GM23338 (cell line): ENCODE measurements around the gene MEIOC. TPM values are rescaled to one million over a fixed set of nuclear protein-coding genes. Genes with fewer than 3 reads are reported as not detected.

ENCODE experiments used
- ATAC-seq: fragments of 200-7000 bp; cut with Tn5 transposase; 3 replicates; pipeline ENCODE4 v1.9.1; 2020
- DNase-seq: peaks from one replicate; pipeline ENCODE4 v3.0.0-alpha.2; 2015; ENCODE audit warnings: low spot score
- H2AFZ ChIP-seq: fragments of 200-600 bp; sonication (generic); 2 replicates; pipeline ENCODE4 v1.8.0; 2016; ENCODE audit warnings: antibody characterized with exemption, mild to moderate bottlenecking, moderate library complexity
- H3F3A ChIP-seq: fragments of 200-600 bp; sonication (generic); replicated peaks from 2 replicates; pipeline ENCODE4 v1.8.0; 2017; ENCODE audit warnings: antibody characterized with exemption, mixed run types, low read depth
- H3K27ac ChIP-seq: fragments of 200-600 bp; sonication (generic); 2 replicates; pipeline ENCODE4 v1.6.1; 2016; ENCODE audit warnings: low read depth
- H3K27me3 ChIP-seq: fragments of 200-600 bp; sonication (generic); 2 replicates; pipeline ENCODE4 v1.8.0; 2016; ENCODE audit warnings: mild to moderate bottlenecking, mixed run types, moderate library complexity; ENCODE audit not compliant: insufficient read depth
- H3K36me3 ChIP-seq: fragments of 200-600 bp; sonication (generic); 2 replicates; pipeline ENCODE4 v1.8.0; 2016; ENCODE audit warnings: mild to moderate bottlenecking; ENCODE audit not compliant: insufficient read depth
- H3K4me1 ChIP-seq: fragments of 200-600 bp; sonication (generic); 2 replicates; pipeline ENCODE4 v1.8.0; 2016; ENCODE audit warnings: mild to moderate bottlenecking, moderate library complexity; ENCODE audit not compliant: insufficient read depth
- H3K4me2 ChIP-seq: fragments of 200-600 bp; sonication (generic); 2 replicates; pipeline ENCODE4 v1.7.1; 2017; ENCODE audit warnings: mixed run types
- H3K4me3 ChIP-seq: fragments of 200-600 bp; sonication (generic); 2 replicates; pipeline ENCODE4 v1.6.1; 2016; ENCODE audit warnings: mixed run types
- H3K79me2 ChIP-seq: fragments of 200-600 bp; sonication (generic); replicated peaks from 2 replicates; pipeline ENCODE4 v1.8.0; 2017; ENCODE audit warnings: mild to moderate bottlenecking; ENCODE audit not compliant: insufficient read depth
- H3K9me2 ChIP-seq: fragments of 200-600 bp; sonication (generic); 2 replicates; pipeline ENCODE4 v1.8.0; 2017; ENCODE audit not compliant: insufficient read depth
- H4K20me1 ChIP-seq: fragments of 200-600 bp; sonication (generic); replicated peaks from 2 replicates; pipeline ENCODE4 v1.8.0; 2017; ENCODE audit warnings: mild to moderate bottlenecking; ENCODE audit not compliant: insufficient read depth
- H3K27ac Mint-ChIP-seq: 2 replicates; pipeline ENCODE4 v1.8.0; 2020; ENCODE audit warnings: inconsistent platforms, mild to moderate bottlenecking, moderate library complexity, mixed read lengths
- H3K27me3 Mint-ChIP-seq: 3 replicates; pipeline ENCODE4 v1.8.0; 2022; ENCODE audit warnings: low read depth, mild to moderate bottlenecking, moderate library complexity, mixed read lengths, inconsistent platforms; ENCODE audit not compliant: insufficient read depth, poor library complexity
- H3K36me3 Mint-ChIP-seq: 3 replicates; pipeline ENCODE4 v1.8.0; 2021; ENCODE audit warnings: low read depth, mild to moderate bottlenecking, inconsistent platforms, moderate library complexity, mixed read lengths
- H3K4me1 Mint-ChIP-seq: 3 replicates; pipeline ENCODE4 v1.8.0; 2020; ENCODE audit warnings: mild to moderate bottlenecking, inconsistent platforms, mixed read lengths
- H3K4me3 Mint-ChIP-seq: 3 replicates; pipeline ENCODE4 v1.8.0; 2021; ENCODE audit warnings: moderate library complexity, mild to moderate bottlenecking, inconsistent platforms, mixed read lengths
- H3K9me3 Mint-ChIP-seq: 3 replicates; pipeline ENCODE4 v1.8.0; 2020; ENCODE audit warnings: moderate library complexity, mild to moderate bottlenecking, inconsistent platforms, mixed read lengths
- CREB1 ChIP-seq: fragments of 250-450 bp; sonication (Bioruptor Pico); IDR thresholded peaks from 2 replicates; pipeline ENCODE4 v1.5.0; 2020; ENCODE audit warnings: low read depth, mild to moderate bottlenecking, moderate library complexity
- EZH2 ChIP-seq: fragments of 200-600 bp; sonication (generic); IDR thresholded peaks from one replicate; pipeline ENCODE4 v1.8.0; 2017; ENCODE audit warnings: antibody characterized with exemption, mild to moderate bottlenecking, low read depth; ENCODE audit not compliant: unreplicated experiment
- EZH2phosphoT487 ChIP-seq: fragments of 200-600 bp; sonication (generic); IDR thresholded peaks from one replicate; pipeline ENCODE4 v1.8.1; 2018; ENCODE audit warnings: antibody characterized with exemption; ENCODE audit not compliant: unreplicated experiment
- JUNB ChIP-seq: IDR thresholded peaks from one replicate; pipeline ENCODE4 v1.6.1; 2016; ENCODE audit warnings: antibody characterized with exemption; ENCODE audit not compliant: unreplicated experiment
- NANOG ChIP-seq: IDR thresholded peaks from 2 replicates; pipeline ENCODE4 v1.6.1; 2016; ENCODE audit warnings: antibody characterized with exemption, borderline replicate concordance
- ZNF114 ChIP-seq: fragments of 250-450 bp; sonication (Bioruptor Pico); IDR thresholded peaks from 2 replicates; pipeline ENCODE4 v1.5.0; 2020; ENCODE audit warnings: mild to moderate bottlenecking, moderate library complexity
- ZNF331 ChIP-seq: fragments of 250-450 bp; sonication (Bioruptor Pico); IDR thresholded peaks from 2 replicates; pipeline ENCODE4 v1.5.0; 2020; ENCODE audit warnings: low read depth, mild to moderate bottlenecking, moderate library complexity
- ZNF462 ChIP-seq: fragments of 250-450 bp; sonication (Bioruptor Pico); IDR thresholded peaks from 2 replicates; pipeline ENCODE4 v1.5.0; 2020; ENCODE audit warnings: mild to moderate bottlenecking, moderate library complexity
- polyA plus RNA-seq: library from polyadenylated mRNA; unstranded; fragments of >200 nt; fragmentation: Nextera tagmentation; extraction: Ambion mirVana; gene quantifications from 2 replicates; pipeline ENCODE4 v1.2.1, GENCODE V29; 2016
- total RNA-seq: library from RNA; depleted of rRNA; stranded (reverse); fragments of >200 nt; shearing (Covaris generic); gene quantifications from 2 replicates; pipeline ENCODE4 v1.2.3, GENCODE V29; 2014

Gene MEIOC
- total and polyA plus RNA-seq, 2 experiments from 2014 or later, result 2.1 to 23.8 TPM

- TF ChIP-seq ZNF462 (CRISPR knock-in tag) (no peak), CREB1 (CRISPR knock-in tag) (no peak), JUNB (no peak), EZH2 (no peak)
These were observed 13.4 kb upstream of the MEIOC start (continued) for GRCh38 chr17:44642834-44643233.

- Histone ChIP-seq H3F3A (no peaks in the 10 kb centered on the region), H2AFZ (peak overlapping the region; percentile 24; the same call in 1 of the 2 replicates), H3K27me3 (no peaks in the 10 kb centered on the region), H3K36me3 (no peaks in the 10 kb centered on the region), H3K4me2 (no peak overlapping the region), H3K4me1 (no peaks in the 10 kb centered on the region), H4K20me1 (no peaks in the 10 kb centered on the region), H3K27ac (no peak overlapping the region), H3K4me3 (no peak overlapping the region), H3K79me2 (no peaks in the 10 kb centered on the region), H3K9me2 (no peaks in the 10 kb centered on the region)
- ATAC-seq, result no peak
- Mint-ChIP-seq H3K36me3 (no peaks in the 10 kb centered on the region), H3K4me3 (no peak overlapping the region), H3K4me1 (no peaks in the 10 kb centered on the region), H3K27me3 (peaks cover 8% of the 10 kb centered on the region), H3K27ac (no peak overlapping the region), H3K9me3 (no peaks in the 10 kb centered on the region)
- no peak for DNase-seq
- no peak for TF ChIP-seq EZH2
- no peak for TF ChIP-seq ZNF114
- TF ChIP-seq ZNF331 (CRISPR knock-in tag), result no peak
- no peak for TF ChIP-seq CREB1 (CRISPR knock-in tag)
- no peak for TF ChIP-seq ZNF462 (CRISPR knock-in tag)
- no peak for TF ChIP-seq EZH2phosphoT487
- no peak for TF ChIP-seq NANOG
- no peak for TF ChIP-seq JUNB
These were observed 10.9 kb upstream of the MEIOC start for GRCh38 chr17:44645341-44645740.
